Measurements from ENCODE around the gene ALK. TPM values are rescaled to one million over a fixed set of nuclear protein-coding genes. Genes with fewer than 3 reads are reported as not detected.

Gene ALK
- total RNA-seq, 2 donors from 2014 or later, result 0.19 TPM; not detected in 1

DNA sequence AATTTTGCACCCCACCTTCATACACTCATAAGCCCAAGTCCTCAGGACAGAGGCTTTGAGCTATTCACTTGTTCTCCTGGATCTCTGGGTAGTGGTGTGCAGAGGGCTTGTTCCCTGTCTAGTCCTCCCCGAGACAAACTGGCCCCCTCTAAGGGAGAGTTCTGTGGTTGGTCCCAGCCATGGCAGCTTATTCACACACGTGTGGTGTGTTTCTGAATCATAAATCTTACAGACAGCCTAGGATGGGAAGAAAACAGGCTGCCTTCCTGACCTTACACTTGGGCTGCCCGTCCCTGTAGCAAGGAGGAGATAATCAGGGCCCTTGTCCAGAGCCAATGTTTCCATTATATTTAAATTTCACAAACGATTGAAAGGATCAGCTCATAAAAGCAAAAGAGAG, 551.2 kb downstream of the ALK start:
- Histone ChIP-seq H3K27ac (no peak overlapping the region), H3K9me3 (no peaks in the 10 kb centered on the region), H3K4me3 (no peak overlapping the region), H3K36me3 (no peaks in the 10 kb centered on the region), H3K27me3 (no peaks in the 10 kb centered on the region), H3K9ac (ENCODE audit: low read depth in 2 of 2, low read length in 2 of 2) (no peak overlapping the region), H3K4me1 (no peaks in the 10 kb centered on the region)
- no peak for TF ChIP-seq CTCF (IDR thresholded peaks at IDR 0.05)
- no peak for DNase-seq
- intact Hi-C loops (cut with DNase I), result no loop called here

DNA sequence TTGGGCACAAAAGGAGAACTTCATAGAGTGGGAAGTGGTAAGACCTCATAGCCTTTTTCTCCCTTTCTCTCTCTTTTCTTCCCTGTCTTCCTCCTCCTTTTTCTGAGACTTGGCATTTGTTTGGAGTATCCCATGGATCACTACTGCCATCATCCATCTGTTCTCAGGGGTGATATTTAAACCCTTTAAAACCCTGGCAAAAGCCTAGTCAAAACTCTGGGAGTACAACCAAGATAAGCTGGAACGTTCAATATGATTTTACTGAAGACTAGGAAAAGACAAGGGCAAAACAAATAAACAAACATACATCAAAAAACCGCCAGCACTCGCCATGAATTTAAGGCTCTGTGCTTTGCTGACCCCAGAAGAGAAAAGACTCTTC, 552.7 kb downstream of the ALK start:
- Histone ChIP-seq H3K27ac (no peak overlapping the region), H3K36me3 (no peaks in the 10 kb centered on the region), H3K4me1 (no peaks in the 10 kb centered on the region), H3K9me3 (no peaks in the 10 kb centered on the region), H3K27me3 (no peaks in the 10 kb centered on the region), H3K9ac (ENCODE audit: low read depth in 2 of 2, low read length in 2 of 2) (no peak overlapping the region), H3K4me3 (no peak overlapping the region)
- intact Hi-C loops (cut with DNase I), result no loop called here
- TF ChIP-seq CTCF (IDR thresholded peaks at IDR 0.05), result no peak
- no peak for DNase-seq

DNA sequence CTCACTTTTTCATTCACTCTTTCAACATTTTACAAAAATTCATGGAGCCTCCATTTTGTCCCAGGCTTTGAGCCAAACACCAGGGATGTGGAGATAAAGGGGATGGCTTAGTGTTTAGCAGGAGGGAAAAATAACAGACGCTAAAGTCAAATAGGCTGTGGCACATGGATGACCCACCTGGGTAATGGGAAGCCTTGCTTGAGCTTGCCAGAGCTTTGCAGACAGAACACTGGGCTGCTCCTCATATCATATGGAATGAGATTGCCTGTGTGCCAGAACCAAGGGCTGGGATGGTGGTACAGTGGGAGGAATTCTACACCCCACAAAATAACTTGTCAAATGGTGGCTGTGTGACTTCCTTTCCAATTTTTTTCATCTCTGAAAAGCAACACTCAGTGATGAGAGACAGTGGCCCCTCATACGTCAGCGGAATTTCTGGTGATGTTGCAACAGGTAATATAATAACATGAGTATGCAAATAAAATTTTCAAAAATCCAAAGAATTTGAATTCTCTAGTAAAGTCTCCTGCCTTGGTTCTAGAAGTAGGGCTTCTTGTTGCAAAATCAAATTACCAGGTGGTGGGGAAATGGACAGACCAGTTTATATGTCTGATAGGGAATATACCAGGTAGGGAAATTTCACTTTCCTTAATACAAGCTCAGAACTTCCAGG, 553.3 kb downstream of the ALK start:
- Histone ChIP-seq H3K9ac (ENCODE audit: low read depth in 2 of 2, low read length in 2 of 2) (no peak overlapping the region), H3K4me3 (no peak overlapping the region), H3K27me3 (no peaks in the 10 kb centered on the region), H3K27ac (no peak overlapping the region), H3K9me3 (no peaks in the 10 kb centered on the region), H3K4me1 (no peaks in the 10 kb centered on the region), H3K36me3 (no peaks in the 10 kb centered on the region)
- no peak for TF ChIP-seq CTCF (IDR thresholded peaks at IDR 0.05)
- no peak for DNase-seq
- intact Hi-C loops (cut with DNase I), result no loop called here

DNA sequence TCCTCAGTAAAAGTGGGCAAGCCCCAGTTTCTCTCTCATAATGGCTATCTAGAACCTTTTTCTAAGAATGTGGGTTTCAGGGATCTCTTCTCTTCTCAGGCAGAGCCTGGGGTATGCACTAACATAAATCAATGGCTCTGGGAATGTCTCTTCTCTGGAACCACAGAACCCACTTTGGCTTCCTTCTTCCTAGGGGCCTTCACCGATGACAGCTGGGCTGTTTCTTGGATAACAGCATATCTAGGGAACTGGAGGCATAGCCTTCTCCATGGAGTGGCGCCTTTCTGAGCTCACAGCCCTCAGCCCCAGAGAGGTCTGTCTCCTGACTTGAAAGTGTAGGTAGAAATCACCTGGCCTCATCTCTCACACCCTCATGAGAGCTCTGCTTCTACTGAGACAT, 558.3 kb downstream of the ALK start:
- H3K4me3 ChIP-seq, result no peak overlapping the region
- intact Hi-C loops (cut with DNase I), result no loop called here
- TF ChIP-seq CTCF (IDR thresholded peaks at IDR 0.05), result no peak

GRCh38 chr2:29361231-29361630, 560.2 kb downstream of the ALK start:
- no peak for TF ChIP-seq CTCF (IDR thresholded peaks at IDR 0.05)
- intact Hi-C loops (cut with DNase I), result no loop called here
- no peak overlapping the region for H3K9ac ChIP-seq (ENCODE audit: low read depth in 2 of 2, low read length in 2 of 2)
- H3K27ac ChIP-seq, result no peak overlapping the region
- DNase-seq, result no peak
- no peaks in the 10 kb centered on the region for H3K36me3 ChIP-seq
- H3K4me3 ChIP-seq, result no peak overlapping the region
- H3K9me3 ChIP-seq, result no peaks in the 10 kb centered on the region
- no peaks in the 10 kb centered on the region for H3K27me3 ChIP-seq
- no peaks in the 10 kb centered on the region for H3K4me1 ChIP-seq

More for the DNA sequence above, 558.3 kb downstream of the ALK start:
- Histone ChIP-seq H3K9ac (ENCODE audit: low read depth in 2 of 2, low read length in 2 of 2) (no peak overlapping the region), H3K36me3 (no peaks in the 10 kb centered on the region), H3K4me1 (no peaks in the 10 kb centered on the region), H3K27me3 (no peaks in the 10 kb centered on the region), H3K9me3 (no peaks in the 10 kb centered on the region), H3K27ac (no peak overlapping the region)
- no peak for DNase-seq

Measured in colonic mucosa (tissue), 4 donors.